K562 (cell line): ENCODE results near the gene EPHA7. TPM values are rescaled to one million over a fixed set of nuclear protein-coding genes. Genes with fewer than 3 reads are reported as not detected.

Experiments
- ATAC-seq: fragments of 200-7000 bp; cut with Tn5 transposase; 3 replicates; pipeline ENCODE4 v1.9.1; 2020; ENCODE audit warnings: moderate library complexity
- BruUV-seq: library from RNA; stranded (reverse); fragments of 400-500 nt; replicated peaks from 2 replicates; lab custom pipeline; 2021; lab: Mats Ljungman, UMichigan
- CTCF ChIA-PET: fragments of 300-600 bp; formaldehyde crosslinking; extraction: SDS; loops from one replicate; lab custom pipeline; 2021; ENCODE audit warnings: low intra/inter-chr PET ratio; lab: Yijun Ruan, JAX
- POLR2A ChIA-PET: fragments of 300-600, 350-650 bp; sonication (Branson Sonifier 250); formaldehyde crosslinking; extraction: SDS; loops from one replicate; lab custom pipeline; 2021; ENCODE audit warnings: antibody characterized with exemption, inconsistent platforms; lab: Yijun Ruan, JAX
- DNase-seq, 4 experiments: peaks; one replicate each; pipeline versions ENCODE4 v3.0.0 to v3.0.0-alpha.2; 2011 to 2018; ENCODE audit warnings: low spot score in 3 of 4, mixed read lengths in 3 of 4; ENCODE audit errors: extremely low read depth in 1 of 4
- FAIRE-seq: peaks from 2 replicates; lab custom pipeline; 2011; peaks lifted over from hg19 to GRCh38; lab: Jason Lieb, UNC
- H2AFZ ChIP-seq: 2 replicates; pipeline ENCODE4 v1.6.0; 2011; ENCODE audit warnings: low read depth, low read length, control low read depth, inconsistent platforms
- H3K27ac ChIP-seq: fragments of 200-600 bp; 3 replicates; pipeline ENCODE4 v1.8.0; 2011; ENCODE audit warnings: low read depth, mild to moderate bottlenecking, control low read depth, inconsistent platforms, low read length, moderate library complexity, mixed read lengths; ENCODE audit errors: extremely low read depth
- H3K27me3 ChIP-seq, 2 experiments: fragments of 300-600 bp in 1 of 2; 2 replicates in 1 of 2; 3 replicates in 1 of 2; pipeline versions ENCODE4 v1.6.0 to v1.8.0; 2011; ENCODE audit warnings: inconsistent platforms in 2 of 2, low read length in 2 of 2, mild to moderate bottlenecking in 1 of 2, mixed read lengths in 1 of 2, moderate library complexity in 1 of 2; ENCODE audit not compliant: control insufficient read depth in 2 of 2, insufficient read depth in 2 of 2
- H3K36me3 ChIP-seq: fragments of 300-600 bp; 3 replicates; pipeline ENCODE4 v1.8.0; 2011; ENCODE audit warnings: mild to moderate bottlenecking, low read length, inconsistent platforms; ENCODE audit not compliant: control insufficient read depth, insufficient read depth
- H3K4me1 ChIP-seq, 2 experiments: fragments of 200-600 bp in 1 of 2; replicated peaks in 1 of 2; 2 replicates in 1 of 2; 3 replicates in 1 of 2; pipeline versions ENCODE4 v1.5.1 to v1.8.0; 2011; ENCODE audit warnings: inconsistent platforms in 2 of 2, low read length in 2 of 2, mild to moderate bottlenecking in 1 of 2, mixed read lengths in 1 of 2, moderate library complexity in 1 of 2; ENCODE audit not compliant: control insufficient read depth in 2 of 2, insufficient read depth in 2 of 2
- H3K4me2 ChIP-seq: 2 replicates; pipeline ENCODE4 v1.6.1; 2011; ENCODE audit warnings: low read length, control low read depth, inconsistent platforms, mixed read lengths; ENCODE audit not compliant: insufficient read depth
- H3K4me3 ChIP-seq: fragments of 200-600 bp; sonication (generic), shearing (Covaris generic); 2 replicates; pipeline ENCODE4 v1.5.1; 2016; ENCODE audit warnings: control low read depth, inconsistent platforms
- H3K79me2 ChIP-seq: fragments of 200-600 bp; 3 replicates; pipeline ENCODE4 v1.8.0; 2011; ENCODE audit warnings: low read length, inconsistent platforms; ENCODE audit not compliant: control insufficient read depth, insufficient read depth
- H3K9ac ChIP-seq, 2 experiments: 2 replicates each; pipeline versions ENCODE4 v1.6.0 to v1.6.1; 2011; ENCODE audit warnings: low read depth in 2 of 2, low read length in 2 of 2, control low read depth in 1 of 2, inconsistent platforms in 1 of 2, mild to moderate bottlenecking in 1 of 2, mixed read lengths in 1 of 2; ENCODE audit not compliant: insufficient read depth in 1 of 2
- H3K9me1 ChIP-seq: one replicate; pipeline ENCODE4 v1.6.0; 2011; ENCODE audit warnings: inconsistent platforms, mild to moderate bottlenecking, low read length, moderate library complexity; ENCODE audit not compliant: control insufficient read depth, insufficient read depth
- H3K9me3 ChIP-seq: replicated peaks from 2 replicates; pipeline ENCODE4 v1.5.1; 2011; ENCODE audit warnings: low read depth, low read length, inconsistent platforms; ENCODE audit not compliant: control insufficient read depth, insufficient read depth
- H4K20me1 ChIP-seq: replicated peaks from 2 replicates; pipeline ENCODE4 v1.6.1; 2011; ENCODE audit warnings: low read length, inconsistent platforms, mixed read lengths; ENCODE audit not compliant: control insufficient read depth, insufficient read depth
- CREB3 ChIP-seq: fragments of 450-650 bp; conservative IDR thresholded peaks from 2 replicates; pipeline ENCODE4 v1.6.1; 2016; ENCODE audit warnings: missing genetic modification characterization, low read depth, mild to moderate bottlenecking, missing compliant biosample characterization, moderate library complexity
- FUS ChIP-seq: fragments of 200-400 bp; formaldehyde crosslinking; optimal IDR thresholded peaks from 2 replicates; pipeline ENCODE3; 2017; ENCODE audit warnings: low read depth, low read length
- GATA2 ChIP-seq: sonication (generic); formaldehyde crosslinking; IDR thresholded peaks from 2 replicates; pipeline ENCODE4 v1.4.0; 2020; ENCODE audit warnings: mild to moderate bottlenecking, missing genetic modification reagents
- HDGF ChIP-seq: fragments of 450-650 bp; IDR thresholded peaks from 2 replicates; pipeline ENCODE4 v1.6.1; 2016
- HMG20B ChIP-seq: fragments of 250-450 bp; sonication (Bioruptor Pico); IDR thresholded peaks from 2 replicates; pipeline ENCODE4 v1.5.0; 2021; ENCODE audit warnings: mild to moderate bottlenecking
- KHSRP ChIP-seq: fragments of 450-650 bp; IDR thresholded peaks from 2 replicates; pipeline ENCODE4 v1.6.1; 2017
- PML ChIP-seq: IDR thresholded peaks from 2 replicates; pipeline ENCODE4 v1.6.1; 2012; ENCODE audit warnings: low read length, inconsistent platforms
- RFX5 ChIP-seq: IDR thresholded peaks from 2 replicates; pipeline ENCODE4 v1.6.1; 2011; ENCODE audit warnings: low read depth, mild to moderate bottlenecking, improper control_type of control experiment, low read length
- TARDBP ChIP-seq: fragments of 450-650 bp; IDR thresholded peaks from 2 replicates; pipeline ENCODE4 v1.6.1; 2016
- ZNF445 ChIP-seq: fragments of 250-450 bp; sonication (Bioruptor Pico); IDR thresholded peaks from 2 replicates; pipeline ENCODE4 v1.4.0; 2020; ENCODE audit warnings: low read depth, mild to moderate bottlenecking, moderate library complexity
- ZNF780A ChIP-seq: fragments of 250-450 bp; sonication (Bioruptor Pico); IDR thresholded peaks from 2 replicates; pipeline ENCODE4 v1.5.0; 2021; ENCODE audit warnings: mild to moderate bottlenecking
- ZNF785 ChIP-seq: fragments of 250-450 bp; sonication (Bioruptor Pico); IDR thresholded peaks from 2 replicates; pipeline ENCODE4 v1.4.0; 2020; ENCODE audit warnings: mild to moderate bottlenecking
- WGBS: fragments of 100-300 bp; shearing (Covaris generic); methylation state at CpG from one replicate; pipeline ENCODE4 v1.1.6; 2016; ENCODE audit warnings: low coverage, mixed read lengths; ENCODE audit not compliant: insufficient coverage; ENCODE audit errors: missing lambda C conversion rate; 5-methylcytosine and 5-hydroxymethylcytosine counted together
- in situ Hi-C: fragments of 300-500 bp; cut with MboI; formaldehyde crosslinking; loops from 4 replicates; pipeline ENCODE4 v1.15.0; 2018; ENCODE audit warnings: inconsistent platforms, mixed read lengths
- intact Hi-C: fragments of 100-400 bp; cut with micrococcal nuclease; formaldehyde crosslinking; loops from 2 replicates; pipeline ENCODE4 v1.14.2; 2022
- polyA plus RNA-seq, 8 experiments: library from polyadenylated mRNA; depleted of rRNA in 4 of 8; stranded (reverse) in 5 of 8; unstranded in 3 of 8; fragments of >200 nt; fragmentation: Nextera tagmentation in 2 of 8; fragmentation: Illumina TruSeq in 1 of 8; extraction: Ambion mirVana in 2 of 8; extraction: Trizol in 1 of 8; gene quantifications; 2 replicates each; pipeline versions ENCODE4 v1.2.1 to v1.2.3, GENCODE V29; 2011 to 2014; ENCODE audit warnings: inconsistent platforms in 1 of 8, missing spikeins in 1 of 8
- total RNA-seq, 7 experiments: library from RNA; depleted of rRNA in 6 of 7; stranded (reverse); fragments of >200 nt in 6 of 7; fragmentation: Illumina TruSeq in 2 of 7; extraction: Trizol in 2 of 7; gene quantifications; 2 replicates each; pipeline versions ENCODE4 v1.2.1 to v1.2.3, GENCODE V29; 2011 to 2021; ENCODE audit warnings: low replicate concordance in 1 of 7
- TF ChIP-seq, protein P1 (sequence below): sonication (generic); formaldehyde crosslinking; IDR thresholded peaks from 2 replicates; pipeline ENCODE4 v1.8.1; 2022; ENCODE audit warnings: missing genetic modification reagents

EPHA7 gene
- total and polyA plus RNA-seq, 9 of the 15 experiments (the other 6 are each of a cell fraction or from before 2014, with no cell fraction given) = not detected

DNA sequence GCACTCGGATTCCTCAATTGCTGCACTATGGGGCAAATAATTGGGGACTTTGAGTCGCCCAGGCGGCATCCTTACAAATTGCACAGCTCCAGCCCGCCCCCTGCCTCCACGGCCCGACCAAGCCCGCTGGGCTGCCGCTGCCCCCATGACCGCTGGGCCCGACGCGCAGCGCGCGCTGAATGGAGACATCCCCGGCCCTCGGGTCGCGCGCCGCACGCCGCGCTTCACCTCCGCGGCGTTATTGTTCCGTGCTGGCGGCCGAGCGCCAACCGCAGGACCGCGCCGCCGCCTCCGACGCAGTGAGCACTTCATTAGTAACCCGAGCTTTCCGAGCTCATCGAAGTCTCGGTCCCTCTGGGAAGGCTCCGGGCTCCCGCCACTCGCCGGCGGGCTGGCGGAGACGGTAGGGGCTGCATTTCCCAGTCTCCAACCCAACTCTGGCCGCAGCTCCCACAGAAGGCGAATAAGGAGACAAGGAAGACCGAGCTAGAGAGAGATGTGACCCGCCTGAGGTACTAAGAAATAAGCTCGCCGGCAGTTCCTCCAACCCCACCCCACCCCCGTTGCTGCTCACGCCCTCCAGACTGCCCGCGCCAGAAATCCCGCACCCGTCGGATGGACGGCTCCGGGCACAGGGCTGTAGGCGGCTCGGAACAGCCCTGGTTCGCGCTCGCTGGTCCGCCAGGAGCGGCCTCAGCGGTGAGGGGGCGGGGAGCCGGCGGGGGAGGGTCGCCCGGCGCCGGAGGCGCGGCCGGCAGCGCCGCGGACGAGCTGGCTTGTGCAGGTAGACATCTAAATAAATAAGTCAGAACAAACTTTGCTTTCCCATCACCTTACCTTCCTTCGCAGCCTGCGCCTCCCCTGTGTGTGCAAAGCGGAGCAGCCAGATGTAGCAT is 703 bp downstream of the EPHA7 start:
- intact Hi-C loops (no loop called here), in situ Hi-C loops (no loop called here)
- no peak overlapping the region for H3K4me3 ChIP-seq
- DNase-seq (no peak), ATAC-seq (no peak), FAIRE-seq (no peak)
- no TSS peak for BruUV-seq
- 18% methylated on average over 46 of the region's 89 CpGs for WGBS
- no peak overlapping the region for H3K9ac ChIP-seq
- no peaks in the 10 kb centered on the region for H3K36me3 ChIP-seq
- POLR2A ChIA-PET = no interaction called here
- CTCF ChIA-PET = no interaction called here
- no peak overlapping the region for H2AFZ ChIP-seq
- no peaks in the 10 kb centered on the region for H3K79me2 ChIP-seq
- no peak overlapping the region for H3K27ac ChIP-seq
- no peaks in the 10 kb centered on the region for H3K27me3 ChIP-seq
- H3K9me3 ChIP-seq = no peaks in the 10 kb centered on the region
- no peak overlapping the region for H3K4me2 ChIP-seq
- no peaks in the 10 kb centered on the region for H4K20me1 ChIP-seq
- no peaks in the 10 kb centered on the region; a peak in 1 of 5 replicates for H3K4me1 ChIP-seq
- no peak for TF ChIP-seq TARDBP
- TF ChIP-seq CREB3 (tag) = no peak
- TF ChIP-seq ZNF780A (CRISPR knock-in tag) = no peak
- no peak for TF ChIP-seq RFX5
- TF ChIP-seq HMG20B (CRISPR knock-in tag) = no peak
- no peak for TF ChIP-seq KHSRP
- no peak for TF ChIP-seq HDGF
- TF ChIP-seq ZNF785 (CRISPR knock-in tag) = no peak
- no peak for TF ChIP-seq FUS
- no peak for TF ChIP-seq ZNF445 (CRISPR knock-in tag)
- TF ChIP-seq, protein P1, sequence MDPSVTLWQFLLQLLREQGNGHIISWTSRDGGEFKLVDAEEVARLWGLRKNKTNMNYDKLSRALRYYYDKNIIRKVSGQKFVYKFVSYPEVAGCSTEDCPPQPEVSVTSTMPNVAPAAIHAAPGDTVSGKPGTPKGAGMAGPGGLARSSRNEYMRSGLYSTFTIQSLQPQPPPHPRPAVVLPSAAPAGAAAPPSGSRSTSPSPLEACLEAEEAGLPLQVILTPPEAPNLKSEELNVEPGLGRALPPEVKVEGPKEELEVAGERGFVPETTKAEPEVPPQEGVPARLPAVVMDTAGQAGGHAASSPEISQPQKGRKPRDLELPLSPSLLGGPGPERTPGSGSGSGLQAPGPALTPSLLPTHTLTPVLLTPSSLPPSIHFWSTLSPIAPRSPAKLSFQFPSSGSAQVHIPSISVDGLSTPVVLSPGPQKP (CRISPR knock-in tag) = no peak
- TF ChIP-seq GATA2 (CRISPR knock-in tag) = no peak
- no peak for TF ChIP-seq PML
- TF ChIP-seq, all 486 proteins: peak for 0
- H3K9me1 ChIP-seq = no peaks in the 10 kb centered on the region
